Right lobe of liver (tissue), 4 donors: ENCODE measurements around the gene USP8.

ENCODE experiments used
- CTCF ChIP-seq, 4 donors: fragments of 200-600 bp in 3 of 4; fragments of 450-650 bp in 1 of 4; IDR thresholded peaks; one replicate each; pipeline versions ENCODE4 v1.5.1 to v1.8.0; 2016 to 2022; ENCODE audit warnings: antibody characterized with exemption in 4 of 4, mild to moderate bottlenecking in 2 of 4
- POLR2A ChIP-seq: fragments of 450-650 bp; IDR thresholded peaks from one replicate; pipeline ENCODE4 v1.6.1; 2017; ENCODE audit warnings: antibody characterized with exemption, mild to moderate bottlenecking
- donor health status: DM: no; HTN: no; CAD: no.
- donor health status: DM: no; HTN: no; CAD: no.
- donor health status: DM: no; HTN: yes; CAD: no.

- TF ChIP-seq CTCF (IDR thresholded peaks at IDR 0.05) (no peak), POLR2A (no peak)
Measured at GRCh38 chr15:50487287-50487686, 63.1 kb downstream of the USP8 start.
